IPS-15b (cell line): ENCODE results near the gene RHEB.

Experiments
- H3K27me3 ChIP-seq: one replicate; pipeline ENCODE4 v1.6.1; 2013; ENCODE audit warnings: low read length; ENCODE audit not compliant: control insufficient read depth, insufficient read depth
- H3K36me3 ChIP-seq: one replicate; pipeline ENCODE4 v1.6.1; 2013; ENCODE audit warnings: low read length; ENCODE audit not compliant: control insufficient read depth, insufficient read depth
- H3K4me1 ChIP-seq: one replicate; pipeline ENCODE4 v1.6.1; 2013; ENCODE audit warnings: mild to moderate bottlenecking, low read length; ENCODE audit not compliant: control insufficient read depth, insufficient read depth
- H3K4me3 ChIP-seq: one replicate; pipeline ENCODE4 v1.5.1; 2013; ENCODE audit warnings: low read depth, low read length
- H3K9ac ChIP-seq: one replicate; pipeline ENCODE4 v1.6.1; 2013; ENCODE audit warnings: low read depth, mild to moderate bottlenecking, low read length
- H3K9me3 ChIP-seq: one replicate; pipeline ENCODE4 v1.6.1; 2013; ENCODE audit warnings: mild to moderate bottlenecking, low read length; ENCODE audit not compliant: control insufficient read depth, insufficient read depth

The RHEB gene

DNA sequence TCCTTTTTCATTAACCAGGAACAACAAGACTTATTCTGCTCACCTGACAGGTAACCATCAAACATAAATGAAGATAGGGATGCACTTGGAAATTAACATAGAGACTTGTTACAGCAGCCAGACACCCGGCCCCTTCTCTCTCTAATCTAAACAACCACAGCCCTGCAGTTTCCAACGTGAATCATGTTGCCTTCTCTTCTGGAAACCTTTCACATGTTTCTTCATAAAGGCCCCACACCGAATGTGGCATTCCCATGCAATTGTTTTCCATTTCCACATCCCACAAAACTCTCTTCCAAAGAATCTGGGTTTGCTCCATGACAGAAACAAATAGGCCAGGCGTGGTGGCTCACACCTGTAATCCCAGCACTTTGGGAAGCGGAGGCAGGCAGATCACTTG lies 94.9 kb downstream of the RHEB start:
- Histone ChIP-seq H3K9ac (no peak overlapping the region), H3K27me3 (no peaks in the 10 kb centered on the region), H3K9me3 (no peaks in the 10 kb centered on the region), H3K4me3 (no peak overlapping the region), H3K4me1 (peaks cover 4% of the 10 kb centered on the region), H3K36me3 (no peaks in the 10 kb centered on the region)

DNA sequence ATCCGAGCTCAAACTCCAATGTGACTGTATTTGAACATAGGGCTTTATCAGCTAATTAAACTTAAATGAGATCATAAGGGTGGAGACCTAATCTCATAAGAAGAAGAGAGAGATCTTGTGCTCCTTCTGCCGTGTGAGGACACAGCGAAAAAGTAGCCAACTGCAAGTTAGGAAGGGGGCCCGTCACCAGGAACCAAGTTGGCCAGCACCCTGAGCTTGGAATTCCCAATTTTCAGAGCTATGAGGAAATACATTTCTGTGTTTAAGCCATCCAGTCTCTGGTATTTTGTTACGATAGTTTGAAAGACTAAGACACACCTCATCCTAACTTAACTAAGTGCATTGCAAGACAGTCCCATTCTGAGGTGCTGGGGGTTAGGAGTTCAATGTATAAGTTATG lies 95.8 kb downstream of the RHEB start:
- Histone ChIP-seq H3K9ac (no peak overlapping the region), H3K9me3 (no peaks in the 10 kb centered on the region), H3K27me3 (no peaks in the 10 kb centered on the region), H3K4me1 (no peaks in the 10 kb centered on the region), H3K36me3 (no peaks in the 10 kb centered on the region), H3K4me3 (no peak overlapping the region)

DNA sequence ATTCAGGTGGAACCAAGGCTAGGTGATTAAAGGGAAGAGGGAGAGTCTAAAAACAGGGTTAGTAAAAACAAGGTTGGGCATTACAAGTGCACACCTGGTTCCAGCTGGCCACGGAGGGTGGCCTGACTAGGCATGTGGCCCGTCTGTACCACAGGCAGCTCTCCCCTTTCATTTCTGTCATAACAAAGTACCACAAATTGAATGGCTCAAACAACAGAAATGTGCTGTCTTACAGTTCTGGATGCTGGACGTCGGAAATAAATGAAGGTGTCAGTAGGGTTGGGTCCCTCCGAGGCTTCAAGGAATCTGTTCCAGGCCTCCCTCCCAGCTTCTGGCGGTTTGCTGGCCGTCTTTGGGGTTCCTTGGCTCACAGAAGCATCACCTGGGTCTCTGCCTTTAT lies 96.5 kb downstream of the RHEB start:
- H3K27me3 ChIP-seq, result no peaks in the 10 kb centered on the region
- H3K9ac ChIP-seq, result no peak overlapping the region
- no peak overlapping the region for H3K4me3 ChIP-seq
- no peaks in the 10 kb centered on the region for H3K9me3 ChIP-seq
- no peaks in the 10 kb centered on the region for H3K36me3 ChIP-seq
- H3K4me1 ChIP-seq, result no peaks in the 10 kb centered on the region

DNA sequence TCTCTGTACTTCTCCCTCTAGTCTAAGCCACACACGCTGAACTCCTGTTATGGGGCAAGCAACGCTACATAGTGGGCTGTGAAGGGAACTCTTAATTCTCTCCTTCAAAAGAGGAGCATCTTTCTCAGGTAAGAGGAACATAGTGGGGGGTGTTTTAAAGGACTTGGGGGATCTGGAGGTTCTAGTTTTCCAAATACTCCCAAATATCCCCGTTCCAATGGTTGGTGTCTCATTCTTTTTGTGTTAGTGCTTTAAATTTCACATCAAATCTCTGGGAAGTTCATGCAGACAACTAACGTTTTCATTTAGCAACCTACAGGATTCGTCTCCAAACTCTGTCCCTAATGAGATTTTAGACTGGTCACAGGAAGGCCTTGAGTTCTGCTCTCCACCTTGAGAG lies 97.5 kb downstream of the RHEB start:
- Histone ChIP-seq H3K36me3 (no peaks in the 10 kb centered on the region), H3K4me3 (no peak overlapping the region), H3K9ac (no peak overlapping the region), H3K4me1 (no peaks in the 10 kb centered on the region), H3K9me3 (no peaks in the 10 kb centered on the region), H3K27me3 (peaks cover 5% of the 10 kb centered on the region)

DNA sequence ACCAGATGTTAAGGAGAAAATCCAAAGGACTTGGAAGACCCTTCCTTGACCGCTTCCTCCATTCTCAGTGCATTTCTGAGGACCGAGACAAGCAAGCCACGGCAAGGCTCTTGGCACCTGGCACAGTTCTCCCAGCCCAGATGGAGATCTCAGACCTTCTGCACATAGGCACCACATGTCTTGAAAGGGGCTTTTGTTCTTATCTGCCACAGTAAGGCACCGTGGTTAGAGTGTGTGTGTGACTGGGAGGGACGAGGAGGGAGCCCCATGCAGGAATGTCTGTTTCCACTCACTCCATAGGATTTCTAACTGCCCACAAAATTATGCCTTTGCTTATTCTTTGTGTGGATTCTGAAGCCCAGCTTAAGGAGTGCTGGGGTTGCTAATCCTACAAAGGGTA lies 99.6 kb downstream of the RHEB start:
- no peak overlapping the region for H3K9ac ChIP-seq
- peaks cover 4% of the 10 kb centered on the region for H3K4me1 ChIP-seq
- H3K9me3 ChIP-seq, result no peaks in the 10 kb centered on the region
- H3K4me3 ChIP-seq, result no peak overlapping the region
- no peaks in the 10 kb centered on the region for H3K36me3 ChIP-seq
- H3K27me3 ChIP-seq, result peaks cover 26% of the 10 kb centered on the region

DNA sequence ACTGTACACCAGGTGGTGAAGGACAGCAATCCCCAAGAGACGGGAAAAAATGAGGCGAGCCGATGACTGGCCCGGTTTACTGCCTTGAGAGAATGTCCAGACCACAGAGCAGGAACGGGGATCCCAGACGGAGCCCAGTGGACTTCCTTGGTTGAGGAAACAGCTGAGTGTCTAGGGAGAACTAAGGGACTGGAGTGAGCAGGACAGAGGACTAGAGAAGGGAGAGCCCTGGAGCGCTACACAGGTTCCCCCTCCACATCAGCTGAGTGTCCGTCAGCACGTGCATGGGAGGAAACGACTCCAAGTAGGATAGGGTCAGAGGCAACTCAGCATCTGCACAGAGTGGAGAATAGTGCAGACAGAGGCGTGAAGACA lies 102.8 kb downstream of the RHEB start:
- Histone ChIP-seq H3K9me3 (no peaks in the 10 kb centered on the region), H3K4me1 (peaks cover 4% of the 10 kb centered on the region)

DNA sequence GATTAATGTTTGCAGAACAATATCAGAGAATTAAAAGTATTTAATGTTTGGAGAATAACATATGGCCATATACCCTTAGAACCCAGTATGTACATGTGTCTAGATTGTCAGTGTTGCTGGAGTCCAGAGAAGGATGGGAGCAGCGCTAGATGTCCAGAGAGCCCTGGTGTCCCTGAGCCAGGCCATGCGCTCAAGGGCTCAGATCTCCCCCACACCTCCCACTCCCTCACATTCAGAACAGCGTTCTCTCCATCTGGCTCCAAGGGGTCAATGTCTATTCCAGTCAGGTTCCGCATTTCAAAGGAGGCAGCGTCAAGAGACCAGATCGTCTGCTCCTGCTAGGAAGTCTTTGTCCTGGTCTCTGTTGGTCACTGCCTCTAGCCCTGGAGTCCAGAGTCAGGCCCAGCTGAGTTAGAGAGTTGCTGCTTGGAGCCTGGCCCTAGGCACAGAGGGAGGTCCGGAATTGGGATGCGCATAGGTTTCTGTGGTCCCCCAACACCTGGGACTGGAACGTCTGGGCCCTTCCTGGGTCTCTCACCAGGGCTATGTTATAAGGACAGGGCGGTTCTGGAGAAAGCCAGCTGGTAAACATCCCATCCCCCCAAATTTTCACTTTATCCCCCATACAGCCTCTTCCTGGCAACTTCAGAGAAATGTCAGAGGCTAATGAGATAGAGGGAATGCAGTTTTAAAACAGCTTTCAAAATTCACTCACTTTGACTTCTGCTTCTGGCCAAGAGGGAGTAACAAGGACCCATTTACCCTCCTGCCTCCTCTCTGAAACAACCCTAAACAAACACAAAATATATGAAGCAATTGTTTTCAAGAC lies 103.4 kb downstream of the RHEB start:
- Histone ChIP-seq H3K9me3 (no peaks in the 10 kb centered on the region), H3K4me1 (peaks cover 4% of the 10 kb centered on the region), H3K36me3 (no peaks in the 10 kb centered on the region), H3K9ac (no peak overlapping the region), H3K27me3 (peaks cover 57% of the 10 kb centered on the region), H3K4me3 (no peak overlapping the region)

More for the DNA sequence above, 102.8 kb downstream of the RHEB start:
- Histone ChIP-seq H3K27me3 (peaks cover 51% of the 10 kb centered on the region), H3K9ac (no peak overlapping the region), H3K36me3 (no peaks in the 10 kb centered on the region), H3K4me3 (no peak overlapping the region)
